OCI-M2 (cell line): ENCODE data around the gene EPHB1.
"Not testable (repeated sequence)": the region's sequence is repeated elsewhere in the genome, so short reads cannot be mapped to it uniquely, and the experiment has no call there.

Experiments
- DNase-seq: peaks from one replicate; lab custom pipeline; 2025; ENCODE audit not compliant: unreplicated experiment; lab: John Stamatoyannopoulos, UW

Gene EPHB1

GRCh38 chr3:135182364-135182998 is 387.4 kb downstream of the EPHB1 start:
- DNase-seq = no peak

- DNase-seq = no peak
Observed at GRCh38 chr3:135190658-135191057, 395.6 kb downstream of the EPHB1 start.

GRCh38 chr3:135191708-135192107 is 396.6 kb downstream of the EPHB1 start:
- DNase-seq = no peak

- DNase-seq = no peak
Observed at GRCh38 chr3:135192929-135193328, 397.9 kb downstream of the EPHB1 start.

GRCh38 chr3:135197246-135197645 is 402.2 kb downstream of the EPHB1 start:
- no peak for DNase-seq

- no peak for DNase-seq
Observed at GRCh38 chr3:135197856-135198255, 402.8 kb downstream of the EPHB1 start.

GRCh38 chr3:135199137-135199536 is 404.1 kb downstream of the EPHB1 start:
- no peak for DNase-seq

GRCh38 chr3:135203026-135203425 is 408.0 kb downstream of the EPHB1 start:
- DNase-seq = no peak

GRCh38 chr3:135213213-135213612 is 418.2 kb downstream of the EPHB1 start:
- DNase-seq = no peak

- no peak for DNase-seq
Observed at GRCh38 chr3:135213822-135214221, 418.8 kb downstream of the EPHB1 start.

- DNase-seq = no peak
Observed at GRCh38 chr3:135214400-135214799, 419.3 kb downstream of the EPHB1 start.

GRCh38 chr3:135215516-135215915 is 420.5 kb downstream of the EPHB1 start:
- DNase-seq = no peak

GRCh38 chr3:135216659-135217058 is 421.6 kb downstream of the EPHB1 start:
- DNase-seq = no peak

GRCh38 chr3:135217730-135218129 is 422.7 kb downstream of the EPHB1 start:
- no peak for DNase-seq

GRCh38 chr3:135218304-135218703 is 423.2 kb downstream of the EPHB1 start:
- DNase-seq = no peak

GRCh38 chr3:135218782-135219181 is 423.7 kb downstream of the EPHB1 start:
- DNase-seq = no peak

GRCh38 chr3:135224815-135225362 is 429.8 kb downstream of the EPHB1 start:
- DNase-seq = no peak

- DNase-seq = no peak
Observed at GRCh38 chr3:135226057-135226456, 431.0 kb downstream of the EPHB1 start.

- DNase-seq = no peak
Observed at GRCh38 chr3:135228201-135228600, 433.1 kb downstream of the EPHB1 start.

GRCh38 chr3:135229018-135229495 is 434.0 kb downstream of the EPHB1 start:
- no peak for DNase-seq

GRCh38 chr3:135231737-135232136 is 436.7 kb downstream of the EPHB1 start:
- DNase-seq = no peak

- no peak for DNase-seq
Observed at GRCh38 chr3:135232226-135232625, 437.2 kb downstream of the EPHB1 start.

GRCh38 chr3:135233476-135233875 is 438.4 kb downstream of the EPHB1 start:
- not testable (repeated sequence) for DNase-seq
